Prostate gland (tissue), 2 donors: ENCODE measurements around the gene CHCHD3. TPM values are rescaled to one million over a fixed set of nuclear protein-coding genes. Genes with fewer than 3 reads are reported as not detected.

Experiments
- DNase-seq: peaks from one replicate; pipeline ENCODE4 v3.0.0-alpha.2; 2019; ENCODE audit warnings: low spot score
- H3K27ac ChIP-seq, 2 donors: fragments of 200-600 bp; sonication (generic); 2 replicates each; pipeline ENCODE4 v1.5.1; 2017 to 2019
- H3K27me3 ChIP-seq: fragments of 200-600 bp; sonication (generic); replicated peaks from 2 replicates; pipeline ENCODE4 v1.5.1; 2019; ENCODE audit not compliant: insufficient read depth
- H3K36me3 ChIP-seq, 2 donors: fragments of 200-600 bp; sonication (generic); 1 replicate in 1 of 2; 2 replicates in 1 of 2; pipeline versions ENCODE4 v1.5.1 to v1.8.1; 2017 to 2019
- H3K4me1 ChIP-seq: fragments of 200-600 bp; sonication (generic); replicated peaks from 2 replicates; pipeline ENCODE4 v1.5.1; 2019
- H3K4me3 ChIP-seq, 2 donors: fragments of 200-600 bp; sonication (generic); 2 replicates each; pipeline ENCODE4 v1.5.1; 2017 to 2019
- H3K9me3 ChIP-seq: fragments of 200-600 bp; sonication (generic); 2 replicates; pipeline ENCODE4 v1.5.1; 2017
- CTCF ChIP-seq, 4 experiments: fragments of 200-600 bp in 2 of 4; fragments of 450-650 bp in 2 of 4; sonication (generic) in 2 of 4; IDR thresholded peaks; 1 replicate in 3 of 4; 2 replicates in 1 of 4; pipeline ENCODE4 v1.5.1; 2016 to 2019; ENCODE audit warnings: antibody characterized with exemption in 4 of 4, mild to moderate bottlenecking in 2 of 4, moderate library complexity in 2 of 4
- POLR2A ChIP-seq: fragments of 450-650 bp; IDR thresholded peaks from one replicate; pipeline ENCODE4 v1.6.1; 2016; ENCODE audit warnings: antibody characterized with exemption, mild to moderate bottlenecking
- POLR2AphosphoS5 ChIP-seq: sonication (generic); formaldehyde crosslinking; IDR thresholded peaks from one replicate; pipeline ENCODE4 v1.6.1; 2017; ENCODE audit warnings: antibody characterized with exemption
- WGBS: methylation state at CpG from one replicate; pipeline ENCODE4 v1.1.5; 2018; 5-methylcytosine and 5-hydroxymethylcytosine counted together
- intact Hi-C: fragments of 100-400 bp; cut with DNase I; formaldehyde crosslinking; loops from one replicate; pipeline ENCODE4 v1.14.2; 2022
- total RNA-seq, 2 donors: library from RNA; depleted of rRNA; stranded (reverse); fragments of >200 nt; gene quantifications; one replicate each; pipeline ENCODE4 v1.1.0, GENCODE V29; 2016

Gene CHCHD3
- total RNA-seq, 2 donors from 2014 or later, result 33.2 to 40.9 TPM

- H3K27me3 ChIP-seq, result no peaks in the 10 kb centered on the region
- no peak for DNase-seq
- WGBS, result 35% methylated on average over 2 of the region's 2 CpGs
- no peaks in the 10 kb centered on the region for H3K4me1 ChIP-seq
- no peak overlapping the region for H3K27ac ChIP-seq
- H3K36me3 ChIP-seq, result no peaks in the 10 kb centered on the region
- no peaks in the 10 kb centered on the region for H3K9me3 ChIP-seq
- TF ChIP-seq CTCF (IDR thresholded peaks at IDR 0.05) (no peak), POLR2AphosphoS5 (peak; percentile 49)
- H3K4me3 ChIP-seq, result no peak overlapping the region
- intact Hi-C loops, result no loop called here
These were observed 250.9 kb downstream of the CHCHD3 start for GRCh38 chr7:132830941-132831340.

- Histone ChIP-seq H3K9me3 (no peaks in the 10 kb centered on the region), H3K36me3 (no peaks in the 10 kb centered on the region), H3K4me3 (no peak overlapping the region), H3K27me3 (no peaks in the 10 kb centered on the region), H3K4me1 (no peaks in the 10 kb centered on the region), H3K27ac (no peak overlapping the region)
- intact Hi-C loops, result no loop called here
- no peak for TF ChIP-seq POLR2A
- no peak for TF ChIP-seq POLR2AphosphoS5
- TF ChIP-seq CTCF (IDR thresholded peaks at IDR 0.05), result no peak
- no peak for DNase-seq
These were observed 253.4 kb downstream of the CHCHD3 start for GRCh38 chr7:132828502-132828901.

- TF ChIP-seq POLR2AphosphoS5 (no peak), CTCF (IDR thresholded peaks at IDR 0.05) (no peak), POLR2A (no peak)
- no peaks in the 10 kb centered on the region for H3K4me1 ChIP-seq
- no peaks in the 10 kb centered on the region for H3K36me3 ChIP-seq
- H3K9me3 ChIP-seq, result no peaks in the 10 kb centered on the region
- H3K4me3 ChIP-seq, result no peak overlapping the region
- 58% methylated on average over 6 of the region's 6 CpGs for WGBS
- DNase-seq, result no peak
- intact Hi-C loops, result no loop called here
- H3K27ac ChIP-seq, result no peak overlapping the region
- no peaks in the 10 kb centered on the region for H3K27me3 ChIP-seq
These were observed 255.7 kb downstream of the CHCHD3 start for GRCh38 chr7:132825932-132826835.

- TF ChIP-seq POLR2A, result no peak
- no peak for TF ChIP-seq POLR2AphosphoS5
- no peak for TF ChIP-seq CTCF (IDR thresholded peaks at IDR 0.05)
- no peaks in the 10 kb centered on the region for H3K9me3 ChIP-seq
- H3K4me3 ChIP-seq, result no peak overlapping the region
- DNase-seq, result no peak
- WGBS, result 87% methylated on average over 2 of the region's 2 CpGs
- H3K27ac ChIP-seq, result no peak overlapping the region
- H3K27me3 ChIP-seq, result no peaks in the 10 kb centered on the region
- intact Hi-C loops, result no loop called here
- no peaks in the 10 kb centered on the region for H3K36me3 ChIP-seq
- H3K4me1 ChIP-seq, result no peaks in the 10 kb centered on the region
These were observed 256.7 kb downstream of the CHCHD3 start for GRCh38 chr7:132825222-132825621.

- no peak overlapping the region for H3K27ac ChIP-seq
- no peaks in the 10 kb centered on the region for H3K36me3 ChIP-seq
- no peak for DNase-seq
- TF ChIP-seq POLR2AphosphoS5 (no peak), POLR2A (no peak), CTCF (IDR thresholded peaks at IDR 0.05) (no peak)
- H3K9me3 ChIP-seq, result no peaks in the 10 kb centered on the region
- no peaks in the 10 kb centered on the region for H3K27me3 ChIP-seq
- H3K4me3 ChIP-seq, result no peak overlapping the region
- H3K4me1 ChIP-seq, result no peaks in the 10 kb centered on the region
- intact Hi-C loops, result no loop called here
- 94% methylated on average over 7 of the region's 7 CpGs for WGBS
These were observed 262.2 kb downstream of the CHCHD3 start for GRCh38 chr7:132819648-132820047.
